Fibroblast of skin of scalp (primary cell): Measurements from ENCODE around the gene BSPH1.
"Not testable (repeated sequence)": the region's sequence is repeated elsewhere in the genome, so short reads cannot be mapped to it uniquely, and the experiment has no call there.

ENCODE experiments used
- DNase-seq: peaks from one replicate; pipeline ENCODE4 v3.0.0-alpha.2; 2013

BSPH1 gene

DNA sequence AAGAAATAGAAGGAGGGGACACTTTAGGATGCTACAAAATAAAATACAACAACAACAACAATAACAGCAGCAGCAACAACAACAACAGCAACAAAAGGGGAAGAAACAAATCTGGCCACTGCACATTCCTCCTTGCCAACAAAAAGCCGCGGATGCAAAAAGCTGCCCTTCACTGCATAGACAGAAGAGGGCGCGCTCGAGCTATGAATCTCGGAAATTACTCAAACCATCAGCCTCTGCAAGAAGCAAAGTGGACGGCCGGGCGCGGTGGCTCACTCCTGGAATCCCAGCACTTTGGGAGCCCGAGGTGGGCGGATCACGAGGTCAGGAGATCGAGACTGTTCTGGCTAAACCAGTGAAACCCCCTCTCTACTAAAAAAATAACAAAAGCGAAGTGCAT lies 71.9 kb downstream of the BSPH1 start:
- DNase-seq, result not testable (repeated sequence)
